HCT116 (cell line): ENCODE measurements around the gene LIPE. TPM values are rescaled to one million over a fixed set of nuclear protein-coding genes. Genes with fewer than 3 reads are reported as not detected.

Source experiments
- ATAC-seq: fragments of 200-7000 bp; cut with Tn5 transposase; 2 replicates; pipeline ENCODE4 v1.9.1; 2020; ENCODE audit warnings: mild to moderate bottlenecking, moderate library complexity
- BruUV-seq: library from RNA; stranded (reverse); fragments of 400-500 nt; replicated peaks from 2 replicates; lab custom pipeline; 2021; lab: Mats Ljungman, UMichigan
- CTCF ChIA-PET: fragments of 300-600 bp; sonication (Branson Sonifier 250); formaldehyde crosslinking; loops from one replicate; lab custom pipeline; 2021; ENCODE audit warnings: antibody characterized with exemption; lab: Charles Lee
- POLR2A ChIA-PET: fragments of 300-600, 350-600 bp; sonication (Branson Sonifier 250); formaldehyde crosslinking; loops from one replicate; lab custom pipeline; 2021; ENCODE audit warnings: antibody characterized with exemption; lab: Charles Lee
- RAD21 ChIA-PET, 2 experiments: fragments of 300-600 bp; sonication (Branson Sonifier 250); formaldehyde crosslinking; loops; one replicate each; lab custom pipeline; 2023; ENCODE audit warnings: low total read pairs in 2 of 2; ENCODE audit not compliant: uncharacterized antibody in 2 of 2, unreplicated experiment in 2 of 2, low non-redundant PET in 1 of 2; lab: Charles Lee
- DNase-seq: peaks from one replicate; pipeline ENCODE4 v3.0.0-alpha.2; 2010; ENCODE audit warnings: low read depth, low spot score
- H2AFZ ChIP-seq: fragments of 200-600 bp; shearing (Covaris generic), sonication (generic); 2 replicates; pipeline ENCODE4 v1.6.1; 2017; ENCODE audit warnings: low read depth, mixed run types, mixed read lengths, antibody characterized with exemption, low read length; ENCODE audit not compliant: poor library complexity, severe bottlenecking
- H3K27ac ChIP-seq: 2 replicates; pipeline ENCODE4 v1.5.1; 2012; ENCODE audit warnings: low read depth, low read length
- H3K27me3 ChIP-seq: fragments of 200-600 bp; sonication (generic); 2 replicates; pipeline ENCODE4 v1.6.1; 2016; ENCODE audit warnings: mixed run types, low read length, mixed read lengths; ENCODE audit not compliant: insufficient read depth
- H3K36me3 ChIP-seq, 2 experiments: fragments of 200-500 bp in 1 of 2; fragments of 200-600 bp in 1 of 2; sonication (Bioruptor generic) in 1 of 2; sonication (generic) in 1 of 2; 2 replicates each; pipeline versions ENCODE4 v1.5.1 to v1.6.1; 2014 to 2016; ENCODE audit warnings: low read length in 2 of 2, inconsistent platforms in 1 of 2, mixed read lengths in 1 of 2, mixed run types in 1 of 2; ENCODE audit not compliant: insufficient read depth in 2 of 2, control insufficient read depth in 1 of 2
- H3K4me1 ChIP-seq, 2 experiments: fragments of 200-600 bp in 1 of 2; sonication (generic) in 1 of 2; 2 replicates each; pipeline versions ENCODE4 v1.5.1 to v1.6.1; 2012 to 2017; ENCODE audit warnings: low read length in 2 of 2, inconsistent platforms in 1 of 2, mild to moderate bottlenecking in 1 of 2, mixed read lengths in 1 of 2, mixed run types in 1 of 2, moderate library complexity in 1 of 2; ENCODE audit not compliant: insufficient read depth in 2 of 2, control insufficient read depth in 1 of 2
- H3K4me2 ChIP-seq: fragments of 200-600 bp; sonication (generic); 2 replicates; pipeline ENCODE4 v1.6.1; 2017; ENCODE audit warnings: mixed run types, low read length, mixed read lengths
- H3K4me3 ChIP-seq, 2 experiments: fragments of 200-600 bp in 1 of 2; sonication (generic) in 1 of 2; replicated peaks in 1 of 2; 2 replicates each; pipeline ENCODE4 v1.5.1; 2011 to 2016; ENCODE audit warnings: low read length in 2 of 2, control low read depth in 1 of 2, low read depth in 1 of 2, mild to moderate bottlenecking in 1 of 2, mixed read lengths in 1 of 2, mixed run types in 1 of 2
- H3K79me2 ChIP-seq: fragments of 200-600 bp; sonication (generic); 2 replicates; pipeline ENCODE4 v1.6.1; 2017; ENCODE audit warnings: mild to moderate bottlenecking, mixed run types, low read length, moderate library complexity, mixed read lengths; ENCODE audit not compliant: insufficient read depth
- H3K9ac ChIP-seq: fragments of 200-600 bp; sonication (generic); 2 replicates; pipeline ENCODE4 v1.6.1; 2016; ENCODE audit warnings: low read length, mixed read lengths
- H3K9me2 ChIP-seq: fragments of 200-600 bp; sonication (generic), shearing (Covaris generic); 2 replicates; pipeline ENCODE4 v1.6.1; 2017; ENCODE audit warnings: mixed run types, mild to moderate bottlenecking, moderate library complexity; ENCODE audit not compliant: insufficient read depth
- H3K9me3 ChIP-seq, 2 experiments: fragments of 200-500 bp in 1 of 2; fragments of 200-600 bp in 1 of 2; sonication (Bioruptor generic) in 1 of 2; sonication (generic) in 1 of 2; 2 replicates each; pipeline ENCODE4 v1.6.1; 2014 to 2017; ENCODE audit warnings: low read length in 2 of 2, mixed read lengths in 2 of 2, inconsistent platforms in 1 of 2, low read depth in 1 of 2, mild to moderate bottlenecking in 1 of 2, mixed run types in 1 of 2, moderate library complexity in 1 of 2; ENCODE audit not compliant: control insufficient read depth in 1 of 2, insufficient read depth in 1 of 2
- H4K20me1 ChIP-seq: fragments of 200-600 bp; sonication (generic), shearing (Covaris generic); 2 replicates; pipeline ENCODE4 v1.6.1; 2017; ENCODE audit warnings: mixed run types, mild to moderate bottlenecking, moderate library complexity; ENCODE audit not compliant: insufficient read depth
- SP1 ChIP-seq: IDR thresholded peaks from 2 replicates; pipeline ENCODE4 v1.6.1; 2012; ENCODE audit warnings: low read depth
- TCF7L2 ChIP-seq: IDR thresholded peaks from 2 replicates; pipeline ENCODE4 v1.7.0; 2011; ENCODE audit warnings: borderline replicate concordance, inconsistent platforms; ENCODE audit not compliant: insufficient read depth, insufficient read length; ENCODE audit errors: extremely low read depth
- ZNF274 ChIP-seq: fragments of 200-500 bp; sonication (Bioruptor generic); IDR thresholded peaks from 2 replicates; pipeline ENCODE4 v1.6.1; 2014; ENCODE audit warnings: mild to moderate bottlenecking, low read depth, low read length, inconsistent platforms
- intact Hi-C: fragments of 100-400 bp; cut with micrococcal nuclease; formaldehyde crosslinking; loops from 2 replicates; pipeline ENCODE4 v1.10.0; 2022
- total RNA-seq: library from RNA; stranded (reverse); gene quantifications from one replicate; pipeline ENCODE4 v1.2.1, GENCODE V29; 2021; ENCODE audit not compliant: unreplicated experiment
- TF ChIP-seq, protein P1 (sequence below): IDR thresholded peaks from 2 replicates; pipeline ENCODE4 v1.6.1; 2012
- TF ChIP-seq, protein P2 (sequence below), 3 experiments: fragments of 200-600 bp in 1 of 3; sonication (generic) in 1 of 3; IDR thresholded peaks in 2 of 3; conservative IDR thresholded peaks in 1 of 3; 2 replicates each; pipeline ENCODE4 v1.5.1; 2012 to 2017; ENCODE audit warnings: low read depth in 2 of 3, low read length in 2 of 3, antibody characterized with exemption in 1 of 3, borderline replicate concordance in 1 of 3, control low read depth in 1 of 3, mild to moderate bottlenecking in 1 of 3, mixed read lengths in 1 of 3, mixed run types in 1 of 3, moderate library complexity in 1 of 3; ENCODE audit not compliant: insufficient read depth in 1 of 3
- TF ChIP-seq, protein P3 (sequence below): IDR thresholded peaks from 2 replicates; pipeline ENCODE4 v1.6.1; 2011; ENCODE audit warnings: mild to moderate bottlenecking, low read length, moderate library complexity; ENCODE audit not compliant: insufficient replicate concordance; ENCODE audit errors: extremely low read depth

LIPE gene
- total RNA-seq, 1 experiment from 2014 or later: 11.3 TPM

DNA sequence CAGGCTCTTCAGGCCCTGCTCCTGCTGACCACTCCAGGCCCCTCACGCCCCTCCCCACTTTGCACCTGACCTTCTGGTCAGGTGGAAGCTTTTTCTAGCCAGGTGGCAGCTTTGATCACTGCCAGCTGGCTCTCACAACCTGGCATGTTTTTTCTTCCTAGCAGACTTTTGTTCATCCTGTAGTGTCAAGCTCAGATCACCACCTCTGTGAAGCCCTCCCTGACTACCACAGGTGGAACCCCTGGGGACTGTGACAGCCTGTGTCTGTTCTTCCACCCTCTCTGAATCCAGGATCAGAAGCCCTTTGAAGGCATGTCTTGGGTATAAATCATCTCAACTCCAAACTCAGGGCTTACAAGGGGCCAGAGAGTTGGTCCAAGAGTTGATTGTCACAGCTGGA, 26.8 kb downstream of the LIPE start:
- Histone ChIP-seq H3K9me2 (no peaks in the 10 kb centered on the region), H3K27ac (no peak overlapping the region), H3K9ac (no peak overlapping the region), H3K79me2 (peaks cover 31% of the 10 kb centered on the region), H3K4me3 (no peak overlapping the region), H2AFZ (no peak overlapping the region), H3K27me3 (no peaks in the 10 kb centered on the region), H4K20me1 (no peaks in the 10 kb centered on the region), H3K4me2 (no peak overlapping the region), H3K4me1 (peaks cover 10 to 39% of the 10 kb centered on the region in 2 experiments), H3K9me3 (no peaks in the 10 kb centered on the region), H3K36me3 (no peaks in the 10 kb centered on the region; a peak in 1 of 4 replicates)
- no TSS peak for BruUV-seq
- no peak for DNase-seq
- RAD21 ChIA-PET: no interaction called here
- CTCF ChIA-PET: interaction anchor here (1.0 to 1.9 kb wide), 8 partner anchors 12 to 268 kb away, joined by 3 to 5 read pairs (median 3); partner anchors contain the start of gene POU2F2
- no peak for TF ChIP-seq TCF7L2
- no peak for TF ChIP-seq SP1
- TF ChIP-seq, protein P1, sequence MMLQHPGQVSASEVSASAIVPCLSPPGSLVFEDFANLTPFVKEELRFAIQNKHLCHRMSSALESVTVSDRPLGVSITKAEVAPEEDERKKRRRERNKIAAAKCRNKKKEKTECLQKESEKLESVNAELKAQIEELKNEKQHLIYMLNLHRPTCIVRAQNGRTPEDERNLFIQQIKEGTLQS: no peak
- TF ChIP-seq ZNF274: no peak
- TF ChIP-seq, protein P2, sequence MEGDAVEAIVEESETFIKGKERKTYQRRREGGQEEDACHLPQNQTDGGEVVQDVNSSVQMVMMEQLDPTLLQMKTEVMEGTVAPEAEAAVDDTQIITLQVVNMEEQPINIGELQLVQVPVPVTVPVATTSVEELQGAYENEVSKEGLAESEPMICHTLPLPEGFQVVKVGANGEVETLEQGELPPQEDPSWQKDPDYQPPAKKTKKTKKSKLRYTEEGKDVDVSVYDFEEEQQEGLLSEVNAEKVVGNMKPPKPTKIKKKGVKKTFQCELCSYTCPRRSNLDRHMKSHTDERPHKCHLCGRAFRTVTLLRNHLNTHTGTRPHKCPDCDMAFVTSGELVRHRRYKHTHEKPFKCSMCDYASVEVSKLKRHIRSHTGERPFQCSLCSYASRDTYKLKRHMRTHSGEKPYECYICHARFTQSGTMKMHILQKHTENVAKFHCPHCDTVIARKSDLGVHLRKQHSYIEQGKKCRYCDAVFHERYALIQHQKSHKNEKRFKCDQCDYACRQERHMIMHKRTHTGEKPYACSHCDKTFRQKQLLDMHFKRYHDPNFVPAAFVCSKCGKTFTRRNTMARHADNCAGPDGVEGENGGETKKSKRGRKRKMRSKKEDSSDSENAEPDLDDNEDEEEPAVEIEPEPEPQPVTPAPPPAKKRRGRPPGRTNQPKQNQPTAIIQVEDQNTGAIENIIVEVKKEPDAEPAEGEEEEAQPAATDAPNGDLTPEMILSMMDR (IDR thresholded peaks at IDR 0.05 in 2 of 3, conservative IDR thresholded peaks at IDR 0.05 in 1 of 3; ENCODE audit: borderline replicate concordance in 1 of 3, insufficient read depth in 1 of 3, low read depth in 2 of 3, low read length in 2 of 3): no peak
- TF ChIP-seq, protein P3, sequence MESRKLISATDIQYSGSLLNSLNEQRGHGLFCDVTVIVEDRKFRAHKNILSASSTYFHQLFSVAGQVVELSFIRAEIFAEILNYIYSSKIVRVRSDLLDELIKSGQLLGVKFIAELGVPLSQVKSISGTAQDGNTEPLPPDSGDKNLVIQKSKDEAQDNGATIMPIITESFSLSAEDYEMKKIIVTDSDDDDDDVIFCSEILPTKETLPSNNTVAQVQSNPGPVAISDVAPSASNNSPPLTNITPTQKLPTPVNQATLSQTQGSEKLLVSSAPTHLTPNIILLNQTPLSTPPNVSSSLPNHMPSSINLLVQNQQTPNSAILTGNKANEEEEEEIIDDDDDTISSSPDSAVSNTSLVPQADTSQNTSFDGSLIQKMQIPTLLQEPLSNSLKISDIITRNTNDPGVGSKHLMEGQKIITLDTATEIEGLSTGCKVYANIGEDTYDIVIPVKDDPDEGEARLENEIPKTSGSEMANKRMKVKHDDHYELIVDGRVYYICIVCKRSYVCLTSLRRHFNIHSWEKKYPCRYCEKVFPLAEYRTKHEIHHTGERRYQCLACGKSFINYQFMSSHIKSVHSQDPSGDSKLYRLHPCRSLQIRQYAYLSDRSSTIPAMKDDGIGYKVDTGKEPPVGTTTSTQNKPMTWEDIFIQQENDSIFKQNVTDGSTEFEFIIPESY: no peak
- ATAC-seq: no peak
- intact Hi-C loops: no loop called here
- POLR2A ChIA-PET: no interaction called here
